Common myeloid progenitor, CD34-positive (primary cell): ENCODE data around the gene CAPN15.
"Not testable (repeated sequence)": the region's sequence is repeated elsewhere in the genome, so short reads cannot be mapped to it uniquely, and the experiment has no call there.

ENCODE experiments used
- CTCF ChIA-PET: fragments of 350-600 bp; sonication (Branson Sonifier 250); formaldehyde crosslinking; loops from one replicate; lab custom pipeline; 2021; ENCODE audit warnings: antibody characterized with exemption; lab: Charles Lee
- POLR2A ChIA-PET: fragments of 350-600 bp; sonication (Branson Sonifier 250); formaldehyde crosslinking; loops from one replicate; lab custom pipeline; 2021; ENCODE audit warnings: antibody characterized with exemption; lab: Charles Lee
- DNase-seq, 3 donors: peaks; one replicate each; pipeline versions ENCODE4 v3.0.0 to v3.0.0-alpha.2; 2013
- H3K27ac ChIP-seq, 2 experiments: 1 replicate in 1 of 2; 2 replicates in 1 of 2; pipeline ENCODE4 v1.7.0; 2013; ENCODE audit warnings: inconsistent platforms in 2 of 2, low read length in 2 of 2, mild to moderate bottlenecking in 2 of 2, low read depth in 1 of 2, moderate library complexity in 1 of 2; ENCODE audit not compliant: severe bottlenecking in 2 of 2, insufficient read depth in 1 of 2, poor library complexity in 1 of 2
- H3K27me3 ChIP-seq, 5 experiments: replicated peaks in 2 of 5; 1 replicate in 3 of 5; 2 replicates in 2 of 5; pipeline versions ENCODE4 v1.6.1 to v1.7.0; 2013; ENCODE audit warnings: low read length in 4 of 5, mild to moderate bottlenecking in 2 of 5, moderate library complexity in 2 of 5, inconsistent platforms in 1 of 5; ENCODE audit not compliant: insufficient read depth in 5 of 5, control insufficient read depth in 4 of 5
- H3K36me3 ChIP-seq, 4 experiments: 1 replicate in 2 of 4; 2 replicates in 2 of 4; pipeline versions ENCODE4 v1.6.1 to v1.7.0; 2013; ENCODE audit warnings: low read length in 3 of 4, control low read depth in 1 of 4, mild to moderate bottlenecking in 1 of 4; ENCODE audit not compliant: control insufficient read depth in 4 of 4, insufficient read depth in 4 of 4
- H3K4me1 ChIP-seq, 4 experiments: 1 replicate in 3 of 4; 2 replicates in 1 of 4; pipeline versions ENCODE4 v1.6.1 to v1.7.1; 2013; ENCODE audit warnings: low read length in 3 of 4, mild to moderate bottlenecking in 3 of 4, control low read depth in 1 of 4, inconsistent platforms in 1 of 4, moderate library complexity in 1 of 4; ENCODE audit not compliant: control insufficient read depth in 4 of 4, insufficient read depth in 4 of 4; ENCODE audit errors: control extremely low read depth in 1 of 4
- H3K4me3 ChIP-seq, 7 experiments: 1 replicate in 4 of 7; 2 replicates in 3 of 7; pipeline versions ENCODE4 v1.5.1 to v1.7.0; 2013; ENCODE audit warnings: mild to moderate bottlenecking in 7 of 7, low read length in 6 of 7, moderate library complexity in 6 of 7, inconsistent platforms in 2 of 7, low read depth in 2 of 7, control low read depth in 1 of 7; ENCODE audit not compliant: insufficient read depth in 4 of 7, control insufficient read depth in 1 of 7; ENCODE audit errors: extremely low read depth in 1 of 7
- H3K9me3 ChIP-seq, 5 experiments: 1 replicate in 4 of 5; 2 replicates in 1 of 5; pipeline versions ENCODE4 v1.6.1 to v1.7.1; 2013; ENCODE audit warnings: low read length in 4 of 5, mild to moderate bottlenecking in 2 of 5, inconsistent platforms in 1 of 5, low read depth in 1 of 5, moderate library complexity in 1 of 5; ENCODE audit not compliant: control insufficient read depth in 4 of 5, insufficient read depth in 2 of 5; ENCODE audit errors: control extremely low read depth in 1 of 5
- WGBS: methylation state at CpG from one replicate; pipeline ENCODE4 v1.1.5; 2013; ENCODE audit not compliant: insufficient coverage; 5-methylcytosine and 5-hydroxymethylcytosine counted together

Gene CAPN15

GRCh38 chr16:595094-595528 is 67.6 kb downstream of the CAPN15 start:
- Histone ChIP-seq H3K36me3 (peaks cover 0 to 30% (median 17%) of the 10 kb centered on the region in 4 experiments), H3K4me1 (peaks cover 0 to 39% (median 29%) of the 10 kb centered on the region in 4 experiments), H3K4me3 (no peak overlapping the region), H3K9me3 (no peaks in the 10 kb centered on the region), H3K27me3 (no peaks in the 10 kb centered on the region), H3K27ac (no peak overlapping the region)
- ChIA-PET CTCF (interaction anchor here (0.6 kb wide), 1 partner anchor 13 kb away, joined by 4 read pairs; no protein-coding TSS in a partner anchor), POLR2A (no interaction called here)
- 98% methylated on average over 14 of the region's 18 CpGs for WGBS
- DNase-seq = no peak

- no peak for DNase-seq
- CTCF ChIA-PET = interaction anchor here (0.6 to 1.0 kb wide), 4 partner anchors 20 to 64 kb away, joined by 3 to 4 read pairs (median 3); no protein-coding TSS in a partner anchor
- peaks cover 0 to 30% (median 17%) of the 10 kb centered on the region in 4 experiments for H3K36me3 ChIP-seq
- H3K4me1 ChIP-seq = peaks cover 0 to 37% (median 26%) of the 10 kb centered on the region in 4 experiments
- H3K27me3 ChIP-seq = no peaks in the 10 kb centered on the region
- no peak overlapping the region for H3K27ac ChIP-seq
- 96% methylated on average over 31 of the region's 34 CpGs for WGBS
- POLR2A ChIA-PET = no interaction called here
- no peaks in the 10 kb centered on the region for H3K9me3 ChIP-seq
- H3K4me3 ChIP-seq = no peak overlapping the region
Measured at GRCh38 chr16:595942-596735, 68.6 kb downstream of the CAPN15 start.

- no peak for DNase-seq
- peaks cover 0 to 34% (median 24%) of the 10 kb centered on the region in 4 experiments for H3K4me1 ChIP-seq
- no peaks in the 10 kb centered on the region for H3K9me3 ChIP-seq
- H3K4me3 ChIP-seq = no peak overlapping the region
- ChIA-PET POLR2A (no interaction called here), CTCF (interaction anchor here (0.6 to 1.0 kb wide), 4 partner anchors 20 to 63 kb away, joined by 3 to 4 read pairs (median 3); no protein-coding TSS in a partner anchor)
- 96% methylated on average over 12 of the region's 12 CpGs for WGBS
- no peak overlapping the region for H3K27ac ChIP-seq
- no peaks in the 10 kb centered on the region for H3K27me3 ChIP-seq
- peaks cover 0 to 30% (median 17%) of the 10 kb centered on the region in 4 experiments for H3K36me3 ChIP-seq
Measured at GRCh38 chr16:596736-597060, 69.2 kb downstream of the CAPN15 start.

- POLR2A ChIA-PET, H3K27me3 ChIP-seq, H3K27ac ChIP-seq, CTCF ChIA-PET, DNase-seq, H3K4me3 ChIP-seq, H3K9me3 ChIP-seq: not testable (repeated sequence)
- peaks cover 0 to 30% (median 18%) of the 10 kb centered on the region in 4 experiments for H3K36me3 ChIP-seq
- WGBS = 98% methylated on average over 4 of the region's 7 CpGs
- H3K4me1 ChIP-seq = peaks cover 0 to 25% (median 15%) of the 10 kb centered on the region in 4 experiments
Measured at GRCh38 chr16:597655-598054, 70.1 kb downstream of the CAPN15 start.

- H3K4me1 ChIP-seq = peaks cover 0 to 10% (median 7%) of the 10 kb centered on the region in 4 experiments
- H3K4me3 ChIP-seq = no peak overlapping the region
- ChIA-PET POLR2A (interaction anchor here (0.6 kb wide), 1 partner anchor 10 kb away, joined by 4 read pairs; no protein-coding TSS in a partner anchor), CTCF (interaction anchor here (0.7 to 2.0 kb wide), 6 partner anchors 9 to 53 kb away, joined by 3 to 11 read pairs (median 6); partner anchors contain the start of gene RAB40C)
- no peak for DNase-seq
- peaks cover 0 to 26% (median 15%) of the 10 kb centered on the region in 4 experiments for H3K36me3 ChIP-seq
- H3K27me3 ChIP-seq = no peaks in the 10 kb centered on the region
- 99% methylated on average over 37 of the region's 43 CpGs for WGBS
- no peak overlapping the region for H3K27ac ChIP-seq
- H3K9me3 ChIP-seq = no peaks in the 10 kb centered on the region
Measured at GRCh38 chr16:598823-599739, 71.6 kb downstream of the CAPN15 start.

- no peak overlapping the region for H3K4me3 ChIP-seq
- H3K36me3 ChIP-seq = peaks cover 0 to 23% (median 14%) of the 10 kb centered on the region in 4 experiments
- no peak overlapping the region for H3K27ac ChIP-seq
- DNase-seq = peak; percentile 60 to 73 (median 71)
- ChIA-PET POLR2A (interaction anchor here (1.8 kb wide), 1 partner anchor 11 kb away, joined by 5 read pairs; the partner anchor contains the start of gene RAB40C), CTCF (interaction anchor here (1.0 to 2.4 kb wide), 14 partner anchors 8 to 210 kb away, joined by 3 to 20 read pairs (median 4); partner anchors contain the start of genes METTL26 and RAB40C)
- no peaks in the 10 kb centered on the region for H3K27me3 ChIP-seq
- WGBS = 38% methylated on average over 6 of the region's 7 CpGs
- H3K4me1 ChIP-seq = peaks cover 0 to 9% (median 7%) of the 10 kb centered on the region in 4 experiments
- H3K9me3 ChIP-seq = peaks cover 0 to 5% (median 3%) of the 10 kb centered on the region in 5 experiments
Measured at GRCh38 chr16:600781-601180, 73.3 kb downstream of the CAPN15 start.
